MM.1S (cell line): ENCODE measurements around the gene GOLGA8S.
"Not testable (repeated sequence)": the region's sequence is repeated elsewhere in the genome, so short reads cannot be mapped to it uniquely, and the experiment has no call there.

Experiments used
- CTCF ChIP-seq: fragments of 300-600 bp; sonication (generic); IDR thresholded peaks from 2 replicates; pipeline ENCODE4 v1.5.1; 2016; ENCODE audit warnings: antibody characterized with exemption, low read length, mixed read lengths
- EZH2 ChIP-seq: fragments of 300-600 bp; sonication (generic); optimal IDR thresholded peaks from 2 replicates; pipeline ENCODE3; 2017; ENCODE audit warnings: low read depth, mild to moderate bottlenecking, antibody characterized with exemption, low read length, mixed read lengths
- EZH2phosphoT487 ChIP-seq: fragments of 300-600 bp; sonication (generic); IDR thresholded peaks from 2 replicates; pipeline ENCODE4 v1.6.1; 2018; ENCODE audit warnings: antibody characterized with exemption, low read length

- TF ChIP-seq CTCF, EZH2, EZH2phosphoT487: not testable (repeated sequence)
Measured at GRCh38 chr15:23334096-23334495, 20.5 kb upstream of the GOLGA8S start, which contains the start of gene GOLGA6L26.
